ENCODE data around the gene COPS6.

GRCh38 chr7:100119970-100120732 is 31.4 kb downstream of the COPS6 start:
- no peak for TF ChIP-seq CTCF (IDR thresholded peaks at IDR 0.05; ENCODE audit: low read length)
- no peak for TF ChIP-seq EZH2 (optimal IDR thresholded peaks at IDR 0.05; ENCODE audit: low read depth, low read length)

Data from MM.1S (cell line).